K562 (cell line): Measurements from ENCODE around the gene TIMP1. TPM values are rescaled to one million over a fixed set of nuclear protein-coding genes. Genes with fewer than 3 reads are reported as not detected.

Experiments used
- CBX1 ChIP-seq: sonication (generic); IDR thresholded peaks from 2 replicates; pipeline ENCODE4 v1.6.1; 2016; ENCODE audit warnings: antibody characterized with exemption, low read depth, mild to moderate bottlenecking
- CBX8 ChIP-seq: fragments of 200-600 bp; sonication (generic); IDR thresholded peaks from 2 replicates; pipeline ENCODE4 v1.6.1; 2012; ENCODE audit warnings: borderline replicate concordance, mixed run types, low read depth, mild to moderate bottlenecking, moderate library complexity, mixed read lengths, low read length, control low read depth, inconsistent platforms; ENCODE audit not compliant: poor library complexity, severe bottlenecking; ENCODE audit errors: extremely low read depth
- CCAR2 ChIP-seq: fragments of 200-400 bp; formaldehyde crosslinking; IDR thresholded peaks from 2 replicates; pipeline ENCODE4 v1.6.1; 2017; ENCODE audit warnings: mild to moderate bottlenecking, low read depth, low read length
- FOXM1 ChIP-seq, 2 experiments: fragments of 450-650 bp in 1 of 2; sonication (generic) in 1 of 2; formaldehyde crosslinking in 1 of 2; IDR thresholded peaks; 2 replicates each; pipeline versions ENCODE4 v1.6.1 to v1.9.0; 2017 to 2022; ENCODE audit warnings: low read depth in 2 of 2, mild to moderate bottlenecking in 2 of 2, missing genetic modification reagents in 1 of 2, moderate library complexity in 1 of 2
- GTF2F1 ChIP-seq: IDR thresholded peaks from 2 replicates; pipeline ENCODE4 v1.6.1; 2011; ENCODE audit warnings: low read depth, low read length, improper control_type of control experiment
- HDAC6 ChIP-seq: IDR thresholded peaks from 2 replicates; pipeline ENCODE4 v1.6.1; 2012; ENCODE audit warnings: low read depth, mild to moderate bottlenecking, control low read depth, inconsistent platforms, low read length, moderate library complexity
- KDM2B ChIP-seq: fragments of 250-450 bp; sonication (Bioruptor Pico); IDR thresholded peaks from 2 replicates; pipeline ENCODE4 v1.8.0; 2021; ENCODE audit warnings: mild to moderate bottlenecking, moderate library complexity
- LEF1 ChIP-seq: fragments of 450-650 bp; IDR thresholded peaks from 2 replicates; pipeline ENCODE4 v1.6.1; 2016; ENCODE audit warnings: mild to moderate bottlenecking
- MEF2A ChIP-seq: IDR thresholded peaks from 2 replicates; pipeline ENCODE4 v1.6.1; 2011; ENCODE audit warnings: low read depth, mild to moderate bottlenecking, low read length, moderate library complexity; ENCODE audit not compliant: control insufficient read depth
- MEIS2 ChIP-seq: fragments of 450-650 bp; IDR thresholded peaks from 2 replicates; pipeline ENCODE4 v1.6.1; 2014; ENCODE audit warnings: mild to moderate bottlenecking; ENCODE audit not compliant: partially characterized antibody
- PHB2 ChIP-seq: fragments of 450-650 bp; IDR thresholded peaks from 2 replicates; pipeline ENCODE4 v1.6.1; 2017; ENCODE audit warnings: low read depth
- POLR2A ChIP-seq: fragments of 450-650 bp; conservative IDR thresholded peaks from 2 replicates; pipeline ENCODE4 v1.6.1; 2016
- RAD51 ChIP-seq: fragments of 450-650 bp; IDR thresholded peaks from 2 replicates; pipeline ENCODE4 v1.7.1; 2016; ENCODE audit warnings: low read depth, mild to moderate bottlenecking, borderline replicate concordance
- TARDBP ChIP-seq: fragments of 450-650 bp; IDR thresholded peaks from 2 replicates; pipeline ENCODE4 v1.6.1; 2016
- ZC3H4 ChIP-seq: sonication (generic); formaldehyde crosslinking; IDR thresholded peaks from 2 replicates; pipeline ENCODE4 v1.9.0; 2021; ENCODE audit warnings: missing genetic modification reagents, borderline replicate concordance
- ZNF23 ChIP-seq: fragments of 250-450 bp; sonication (Bioruptor Pico); IDR thresholded peaks from 2 replicates; pipeline ENCODE4 v1.4.0; 2020; ENCODE audit warnings: mild to moderate bottlenecking
- ZNF232 ChIP-seq: sonication (generic); formaldehyde crosslinking; IDR thresholded peaks from 2 replicates; pipeline ENCODE4 v1.8.0; 2022; ENCODE audit warnings: mild to moderate bottlenecking, missing genetic modification reagents
- ZNF274 ChIP-seq: IDR thresholded peaks from 2 replicates; pipeline ENCODE4 v1.6.1; 2011; ENCODE audit warnings: low read depth, mild to moderate bottlenecking, low read length, moderate library complexity, borderline replicate concordance
- ZNF41 ChIP-seq: fragments of 250-450 bp; sonication (Bioruptor Pico); conservative IDR thresholded peaks from 2 replicates; pipeline ENCODE4 v1.4.0; 2020; ENCODE audit warnings: mild to moderate bottlenecking
- polyA plus RNA-seq, 8 experiments: library from polyadenylated mRNA; depleted of rRNA in 4 of 8; stranded (reverse) in 5 of 8; unstranded in 3 of 8; fragments of >200 nt; fragmentation: Nextera tagmentation in 2 of 8; fragmentation: Illumina TruSeq in 1 of 8; extraction: Ambion mirVana in 2 of 8; extraction: Trizol in 1 of 8; gene quantifications; 2 replicates each; pipeline versions ENCODE4 v1.2.1 to v1.2.3, GENCODE V29; 2011 to 2014; ENCODE audit warnings: inconsistent platforms in 1 of 8, missing spikeins in 1 of 8
- total RNA-seq, 7 experiments: library from RNA; depleted of rRNA in 6 of 7; stranded (reverse); fragments of >200 nt in 6 of 7; fragmentation: Illumina TruSeq in 2 of 7; extraction: Trizol in 2 of 7; gene quantifications; 2 replicates each; pipeline versions ENCODE4 v1.2.1 to v1.2.3, GENCODE V29; 2011 to 2021; ENCODE audit warnings: low replicate concordance in 1 of 7
- TF ChIP-seq, protein P1 (sequence below): sonication (generic); formaldehyde crosslinking; IDR thresholded peaks from 2 replicates; pipeline ENCODE4 v1.8.1; 2023; ENCODE audit warnings: mild to moderate bottlenecking, missing genetic modification reagents
- TF ChIP-seq, protein P2 (sequence below): fragments of 250-450 bp; sonication (Bioruptor Pico); IDR thresholded peaks from 2 replicates; pipeline ENCODE4 v1.4.0; 2020

Gene TIMP1
- total and polyA plus RNA-seq, 9 of the 15 experiments (the other 6 are each of a cell fraction or from before 2014, with no cell fraction given), result 115 to 699 (median 273) TPM

DNA sequence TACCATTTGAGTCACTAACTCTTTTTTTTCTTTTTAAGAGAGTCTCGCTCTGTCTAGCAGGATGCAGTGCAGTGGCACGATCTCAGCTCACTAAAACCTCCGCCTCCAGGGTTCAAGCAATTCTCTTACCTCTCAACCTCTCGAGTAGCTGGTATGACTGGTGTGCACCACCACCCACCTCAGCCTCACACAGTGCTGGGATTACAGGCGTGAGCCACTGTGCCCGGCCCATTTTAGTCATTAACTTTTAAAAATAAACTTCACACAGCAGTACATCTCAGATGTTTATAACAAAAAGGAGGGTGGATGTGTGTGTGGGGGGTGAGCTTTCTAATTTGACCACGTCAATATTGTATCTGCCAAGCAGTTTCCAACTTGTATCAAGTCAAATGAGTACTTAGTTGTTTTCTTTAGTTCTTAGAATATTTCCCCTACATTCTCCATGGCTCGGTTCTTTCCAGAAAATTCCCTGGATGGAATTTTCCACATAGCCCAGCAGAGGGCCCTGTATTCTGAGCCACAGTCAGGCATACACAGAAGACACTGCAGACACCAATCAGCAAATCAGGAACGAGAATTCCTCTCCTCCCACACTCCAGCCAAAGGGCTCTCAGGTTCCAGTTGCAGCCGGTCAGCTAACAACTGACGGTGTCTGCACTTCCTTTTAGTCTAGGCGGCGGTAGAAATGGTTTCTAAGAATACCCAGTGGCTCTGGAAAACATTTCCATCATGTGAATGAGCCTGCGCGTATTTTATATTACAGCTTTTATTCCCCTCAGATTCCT lies 41.3 kb upstream of the TIMP1 start (continued):
- TF ChIP-seq ZNF41 (CRISPR knock-in tag), result no peak
- TF ChIP-seq KDM2B (CRISPR knock-in tag), result no peak
- no peak for TF ChIP-seq FOXM1 (IDR thresholded peaks at IDR 0.05; ENCODE audit: low read depth)
- TF ChIP-seq FOXM1 (CRISPR knock-in tag; IDR thresholded peaks at IDR 0.05; ENCODE audit: low read depth), result no peak
- no peak for TF ChIP-seq RAD51
- TF ChIP-seq CCAR2, result no peak
- no peak for TF ChIP-seq PHB2
- no peak for TF ChIP-seq CBX8
- TF ChIP-seq MEIS2, result no peak
- peak; percentile 56; the same call in 1 of the 2 replicates for TF ChIP-seq POLR2A
- no peak for TF ChIP-seq ZNF23 (CRISPR knock-in tag)
- TF ChIP-seq CBX1, result no peak
- no peak for TF ChIP-seq ZNF232 (CRISPR knock-in tag)
- TF ChIP-seq, protein P1, sequence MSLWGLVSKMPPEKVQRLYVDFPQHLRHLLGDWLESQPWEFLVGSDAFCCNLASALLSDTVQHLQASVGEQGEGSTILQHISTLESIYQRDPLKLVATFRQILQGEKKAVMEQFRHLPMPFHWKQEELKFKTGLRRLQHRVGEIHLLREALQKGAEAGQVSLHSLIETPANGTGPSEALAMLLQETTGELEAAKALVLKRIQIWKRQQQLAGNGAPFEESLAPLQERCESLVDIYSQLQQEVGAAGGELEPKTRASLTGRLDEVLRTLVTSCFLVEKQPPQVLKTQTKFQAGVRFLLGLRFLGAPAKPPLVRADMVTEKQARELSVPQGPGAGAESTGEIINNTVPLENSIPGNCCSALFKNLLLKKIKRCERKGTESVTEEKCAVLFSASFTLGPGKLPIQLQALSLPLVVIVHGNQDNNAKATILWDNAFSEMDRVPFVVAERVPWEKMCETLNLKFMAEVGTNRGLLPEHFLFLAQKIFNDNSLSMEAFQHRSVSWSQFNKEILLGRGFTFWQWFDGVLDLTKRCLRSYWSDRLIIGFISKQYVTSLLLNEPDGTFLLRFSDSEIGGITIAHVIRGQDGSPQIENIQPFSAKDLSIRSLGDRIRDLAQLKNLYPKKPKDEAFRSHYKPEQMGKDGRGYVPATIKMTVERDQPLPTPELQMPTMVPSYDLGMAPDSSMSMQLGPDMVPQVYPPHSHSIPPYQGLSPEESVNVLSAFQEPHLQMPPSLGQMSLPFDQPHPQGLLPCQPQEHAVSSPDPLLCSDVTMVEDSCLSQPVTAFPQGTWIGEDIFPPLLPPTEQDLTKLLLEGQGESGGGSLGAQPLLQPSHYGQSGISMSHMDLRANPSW, result no peak
- no peak for TF ChIP-seq MEF2A
- TF ChIP-seq, protein P2, sequence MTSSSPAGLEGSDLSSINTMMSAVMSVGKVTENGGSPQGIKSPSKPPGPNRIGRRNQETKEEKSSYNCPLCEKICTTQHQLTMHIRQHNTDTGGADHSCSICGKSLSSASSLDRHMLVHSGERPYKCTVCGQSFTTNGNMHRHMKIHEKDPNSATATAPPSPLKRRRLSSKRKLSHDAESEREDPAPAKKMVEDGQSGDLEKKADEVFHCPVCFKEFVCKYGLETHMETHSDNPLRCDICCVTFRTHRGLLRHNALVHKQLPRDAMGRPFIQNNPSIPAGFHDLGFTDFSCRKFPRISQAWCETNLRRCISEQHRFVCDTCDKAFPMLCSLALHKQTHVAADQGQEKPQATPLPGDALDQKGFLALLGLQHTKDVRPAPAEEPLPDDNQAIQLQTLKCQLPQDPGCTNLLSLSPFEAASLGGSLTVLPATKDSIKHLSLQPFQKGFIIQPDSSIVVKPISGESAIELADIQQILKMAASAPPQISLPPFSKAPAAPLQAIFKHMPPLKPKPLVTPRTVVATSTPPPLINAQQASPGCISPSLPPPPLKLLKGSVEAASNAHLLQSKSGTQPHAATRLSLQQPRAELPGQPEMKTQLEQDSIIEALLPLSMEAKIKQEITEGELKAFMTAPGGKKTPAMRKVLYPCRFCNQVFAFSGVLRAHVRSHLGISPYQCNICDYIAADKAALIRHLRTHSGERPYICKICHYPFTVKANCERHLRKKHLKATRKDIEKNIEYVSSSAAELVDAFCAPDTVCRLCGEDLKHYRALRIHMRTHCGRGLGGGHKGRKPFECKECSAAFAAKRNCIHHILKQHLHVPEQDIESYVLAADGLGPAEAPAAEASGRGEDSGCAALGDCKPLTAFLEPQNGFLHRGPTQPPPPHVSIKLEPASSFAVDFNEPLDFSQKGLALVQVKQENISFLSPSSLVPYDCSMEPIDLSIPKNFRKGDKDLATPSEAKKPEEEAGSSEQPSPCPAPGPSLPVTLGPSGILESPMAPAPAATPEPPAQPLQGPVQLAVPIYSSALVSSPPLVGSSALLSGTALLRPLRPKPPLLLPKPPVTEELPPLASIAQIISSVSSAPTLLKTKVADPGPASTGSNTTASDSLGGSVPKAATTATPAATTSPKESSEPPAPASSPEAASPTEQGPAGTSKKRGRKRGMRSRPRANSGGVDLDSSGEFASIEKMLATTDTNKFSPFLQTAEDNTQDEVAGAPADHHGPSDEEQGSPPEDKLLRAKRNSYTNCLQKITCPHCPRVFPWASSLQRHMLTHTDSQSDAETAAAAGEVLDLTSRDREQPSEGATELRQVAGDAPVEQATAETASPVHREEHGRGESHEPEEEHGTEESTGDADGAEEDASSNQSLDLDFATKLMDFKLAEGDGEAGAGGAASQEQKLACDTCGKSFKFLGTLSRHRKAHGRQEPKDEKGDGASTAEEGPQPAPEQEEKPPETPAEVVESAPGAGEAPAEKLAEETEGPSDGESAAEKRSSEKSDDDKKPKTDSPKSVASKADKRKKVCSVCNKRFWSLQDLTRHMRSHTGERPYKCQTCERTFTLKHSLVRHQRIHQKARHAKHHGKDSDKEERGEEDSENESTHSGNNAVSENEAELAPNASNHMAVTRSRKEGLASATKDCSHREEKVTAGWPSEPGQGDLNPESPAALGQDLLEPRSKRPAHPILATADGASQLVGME (CRISPR knock-in tag), result no peak
- TF ChIP-seq LEF1, result 0 out of 2 replicates have a peak, but pooled peaks have one; percentile 73
- TF ChIP-seq ZNF274, result no peak
- no peak for TF ChIP-seq TARDBP
- TF ChIP-seq HDAC6, result no peak
- TF ChIP-seq ZC3H4, result no peak
- TF ChIP-seq GTF2F1, result no peak
